HG03066 (cell line): ENCODE measurements around the gene TNRC18.

Experiments used
- ATAC-seq: cut with Tn5 transposase; IDR thresholded peaks from one replicate; pipeline ENCODE4 v1.9.1; 2021; ENCODE audit warnings: low read depth; ENCODE audit not compliant: unreplicated experiment

Gene TNRC18

DNA sequence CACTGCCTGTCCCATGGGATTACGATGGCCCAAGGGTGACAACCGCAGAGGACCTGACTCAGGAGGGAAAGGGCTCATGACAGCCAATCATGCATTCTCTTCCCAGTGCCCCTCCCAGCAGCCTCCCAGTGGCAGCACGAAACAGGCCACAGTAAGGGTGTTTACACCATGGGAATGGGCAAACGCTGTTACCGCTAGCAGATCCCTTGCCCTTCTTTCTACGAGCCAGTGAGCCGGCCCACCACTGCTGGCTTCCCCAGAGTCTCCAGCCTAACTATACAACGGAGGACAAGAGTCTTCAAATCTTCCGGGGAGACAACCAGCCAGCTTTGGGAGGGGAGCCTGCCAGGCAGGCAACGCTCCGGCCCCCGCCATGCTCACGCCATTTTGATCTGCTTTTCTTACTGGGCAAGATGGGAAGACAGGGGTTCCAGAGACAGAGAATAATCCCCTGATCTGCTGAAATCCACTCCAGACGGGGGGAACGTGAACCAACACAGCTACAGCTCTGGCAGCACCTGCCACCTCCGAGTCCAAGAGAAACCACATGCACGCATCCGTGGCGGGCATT, 71.1 kb downstream of the TNRC18 start:
- no peak for ATAC-seq

DNA sequence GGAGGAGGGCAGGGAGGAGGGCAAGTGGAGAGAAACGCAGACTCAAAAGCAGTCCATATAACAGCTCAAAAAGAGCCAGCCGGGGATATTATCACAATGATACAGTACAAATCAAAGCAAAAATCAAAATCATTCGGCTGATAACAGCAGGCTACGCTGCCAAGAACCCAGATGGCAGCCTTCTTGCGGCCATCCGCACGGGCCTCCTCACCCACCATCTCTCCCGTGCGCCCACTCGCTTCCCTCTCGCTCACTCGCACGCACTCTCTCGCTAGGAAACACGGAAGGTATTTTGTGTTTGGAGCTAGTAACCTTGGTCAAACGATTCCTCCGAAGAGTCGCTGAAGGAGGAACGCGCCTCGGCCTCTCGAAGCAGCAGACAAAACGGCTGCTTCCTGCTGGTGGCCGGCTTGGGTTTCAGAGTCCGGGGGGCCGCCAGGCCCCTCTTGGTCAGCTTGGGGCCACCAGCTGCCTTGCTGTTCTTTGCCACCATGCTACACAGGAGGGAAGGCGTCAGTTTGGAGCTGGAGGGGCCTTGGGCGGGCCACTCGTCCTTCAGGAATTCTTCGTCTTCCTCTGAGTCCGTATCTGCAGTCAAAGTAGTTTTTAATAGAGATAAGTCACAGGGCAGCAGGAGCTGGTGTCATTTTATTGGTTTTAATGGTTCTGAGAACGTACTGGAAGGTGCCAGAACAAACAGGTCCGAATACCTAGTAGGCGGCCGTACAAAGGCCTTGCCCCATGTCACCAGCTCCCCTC, 71.9 kb downstream of the TNRC18 start:
- ATAC-seq, result no peak

DNA sequence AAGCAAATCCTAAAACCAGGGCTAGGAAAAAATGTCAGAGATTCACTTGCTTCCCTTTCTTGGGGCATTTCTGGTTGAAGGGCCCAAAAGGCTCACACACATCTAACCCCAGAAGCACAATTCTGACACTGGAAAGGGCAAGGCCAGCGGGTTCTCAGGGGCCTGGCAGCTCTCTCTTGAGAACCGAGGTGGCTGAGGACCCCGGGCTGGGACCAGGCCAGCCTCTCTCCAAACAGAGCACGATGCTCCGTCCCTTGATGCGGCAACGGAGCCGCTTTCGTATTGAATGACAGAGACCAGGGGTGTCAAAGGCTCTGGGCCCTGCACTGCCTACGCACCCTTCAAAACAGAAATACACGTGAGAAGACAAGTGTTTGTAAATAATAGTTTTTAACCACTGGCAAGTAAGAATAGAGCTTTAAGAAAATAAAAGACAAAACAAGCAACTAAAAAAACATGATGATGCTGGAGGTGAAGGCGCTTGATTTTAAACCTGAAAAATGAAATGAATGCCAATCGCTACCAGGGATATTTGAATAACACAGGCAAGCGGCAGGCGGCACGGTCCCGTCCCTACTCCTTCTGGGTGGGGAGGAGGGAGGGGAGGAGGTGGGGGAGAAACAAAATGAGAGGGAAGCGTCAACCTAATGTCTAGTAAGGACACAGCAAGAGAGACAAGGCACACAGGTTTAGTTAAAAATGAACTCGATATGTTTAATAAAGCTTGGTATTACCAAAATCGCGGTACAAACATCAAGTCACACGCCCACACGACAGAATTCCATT, 72.8 kb downstream of the TNRC18 start:
- ATAC-seq, result no peak

DNA sequence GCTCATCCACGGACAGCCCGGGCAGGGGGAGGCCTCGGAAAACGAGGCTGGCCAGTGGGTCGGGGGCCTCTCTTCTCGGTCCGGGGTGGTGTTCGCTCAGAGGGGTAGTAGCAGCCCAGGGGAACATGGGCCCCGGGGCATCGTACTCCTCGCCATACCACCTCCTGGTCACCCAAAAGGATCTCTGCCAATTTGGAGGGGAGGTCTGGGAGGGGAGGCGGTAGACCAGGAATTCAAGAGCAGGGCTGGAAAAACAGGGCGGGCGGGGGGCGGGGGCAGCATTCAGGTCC, 73.5 kb downstream of the TNRC18 start:
- no peak for ATAC-seq

DNA sequence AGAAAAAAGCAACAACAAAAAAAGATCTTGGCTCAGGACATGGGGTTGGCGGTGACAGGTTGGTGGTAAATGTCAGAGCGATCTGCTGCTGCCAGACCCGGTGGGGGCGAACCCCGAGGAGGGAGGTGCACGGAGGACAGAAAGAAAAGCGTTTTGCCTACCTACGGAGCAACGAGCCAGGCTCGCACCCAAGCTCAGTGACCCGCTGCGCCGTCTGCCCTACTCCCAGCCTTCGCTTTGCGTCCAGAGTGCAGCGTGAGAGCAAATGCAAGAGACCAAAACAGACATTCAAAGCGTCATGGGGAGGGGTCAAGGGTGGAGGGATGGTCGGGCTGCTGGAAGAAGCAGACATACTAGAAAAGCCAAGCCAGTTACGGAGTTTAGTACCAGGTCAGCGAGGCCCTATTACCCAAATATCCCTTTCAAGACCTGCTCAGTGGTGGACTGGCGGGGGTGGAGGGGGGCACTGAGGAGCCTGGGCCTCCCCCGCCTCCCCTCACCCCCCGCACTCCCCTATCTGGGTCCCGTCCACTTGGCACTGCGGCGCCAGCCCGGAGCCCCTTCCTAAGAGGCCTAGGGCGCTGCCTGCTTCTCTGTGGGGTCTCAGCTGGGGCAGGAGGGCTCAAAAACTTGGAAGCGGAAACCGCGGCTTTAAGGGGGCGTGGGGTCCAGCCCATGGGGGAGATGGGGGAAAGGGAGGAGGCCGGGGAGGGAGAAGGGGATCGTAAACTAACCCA, 74.0 kb downstream of the TNRC18 start:
- no peak for ATAC-seq

DNA sequence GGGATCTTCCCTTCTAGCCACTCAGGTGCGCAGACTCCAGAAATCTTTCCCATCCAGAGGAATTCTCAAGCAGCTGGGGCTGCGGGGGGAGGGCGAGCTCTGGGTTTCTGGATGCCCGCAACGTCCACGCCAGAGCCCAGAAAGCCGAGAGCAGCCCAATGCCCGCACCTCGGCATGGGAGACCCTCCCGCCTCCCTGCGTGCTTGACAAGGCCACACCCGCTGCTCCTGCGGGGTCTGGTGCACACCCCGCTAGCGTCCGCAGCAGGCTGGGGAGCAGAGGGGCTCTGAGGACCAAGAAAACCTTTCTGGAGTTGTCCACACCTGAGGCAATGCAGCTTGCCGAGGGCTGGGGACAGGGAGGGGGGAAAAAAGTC, 74.6 kb downstream of the TNRC18 start:
- no peak for ATAC-seq

DNA sequence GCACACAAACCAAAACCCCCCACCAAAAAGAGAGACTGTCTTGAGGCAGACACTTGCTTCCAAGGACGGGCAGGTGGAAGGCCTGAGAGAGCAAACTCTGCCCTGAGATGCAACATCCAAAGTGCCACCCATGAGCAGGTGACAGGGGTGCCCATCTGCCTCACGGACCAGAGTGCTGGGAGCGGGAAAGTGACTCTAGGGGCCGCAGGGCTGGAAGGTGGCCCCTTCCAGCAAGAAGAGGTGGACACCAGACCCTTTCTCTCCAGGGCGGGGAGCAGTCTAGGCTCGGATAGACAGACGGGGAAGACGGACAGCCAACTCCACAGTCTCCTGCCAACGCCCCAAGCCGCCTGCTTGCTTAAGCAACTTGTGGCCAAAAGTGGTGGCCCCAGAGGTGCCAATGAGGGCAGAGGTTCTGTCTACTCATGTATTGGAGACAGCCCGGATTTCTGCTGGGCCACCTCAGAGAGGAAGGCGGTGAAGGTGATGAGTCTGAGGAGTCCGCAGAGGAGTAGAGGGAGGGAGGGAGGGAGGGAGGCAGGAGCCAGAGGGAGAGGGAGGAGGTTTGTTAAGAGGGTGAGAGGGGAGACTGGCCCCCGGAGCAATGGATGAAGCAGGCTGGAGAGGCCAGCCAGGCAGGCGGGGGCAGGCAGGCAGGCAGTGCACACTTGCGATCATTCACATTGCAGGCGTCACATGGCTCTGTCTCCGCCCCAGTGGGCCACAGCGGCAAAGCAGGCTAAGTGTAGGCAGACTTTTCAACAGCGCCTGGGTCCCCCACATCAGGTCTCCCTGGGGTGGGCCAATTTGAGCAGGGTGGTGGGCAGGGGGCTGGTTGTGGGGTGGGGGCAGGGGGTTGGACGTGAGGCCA, 75.3 kb downstream of the TNRC18 start:
- ATAC-seq, result no peak

DNA sequence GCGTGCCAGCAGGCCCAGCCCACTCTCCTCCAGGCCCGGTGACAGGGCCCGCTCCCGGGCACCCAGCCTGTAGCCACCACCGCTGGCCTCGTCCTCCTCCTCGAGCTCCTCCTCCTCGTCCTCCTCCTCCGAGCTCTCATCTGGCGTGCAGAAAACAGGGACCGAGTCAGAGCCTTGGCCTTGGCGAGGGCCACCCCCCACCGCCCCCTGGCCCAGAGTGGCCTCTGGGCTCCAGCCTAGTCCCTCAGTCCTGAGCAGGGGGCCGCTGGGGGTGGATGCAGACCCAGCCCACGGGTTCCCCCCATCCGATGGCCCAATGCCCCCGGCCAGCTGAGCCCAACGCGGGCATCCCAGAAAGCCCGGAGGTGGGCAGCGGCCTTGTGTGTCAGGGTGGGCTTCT, 78.0 kb downstream of the TNRC18 start:
- no peak for ATAC-seq

DNA sequence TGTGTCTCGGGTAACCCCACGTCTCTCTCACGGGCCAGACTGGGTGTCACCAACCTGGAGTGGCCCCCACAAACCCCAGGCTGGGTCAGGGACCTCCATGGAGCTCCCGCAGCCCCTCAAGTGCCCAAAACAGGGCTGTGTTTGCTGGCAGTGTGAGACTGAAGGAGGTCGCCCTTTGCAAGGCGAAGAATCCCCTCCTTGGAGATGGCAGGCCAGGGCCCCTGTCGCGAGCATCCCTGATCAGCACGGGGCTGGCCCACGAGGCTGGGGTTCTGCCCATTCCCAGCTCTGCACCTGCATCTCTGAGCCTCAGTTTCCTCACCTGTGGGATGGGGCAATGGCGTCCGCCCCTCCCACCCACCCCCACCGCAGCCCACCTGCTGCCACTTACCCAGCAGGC, 78.5 kb downstream of the TNRC18 start:
- ATAC-seq, result no peak

DNA sequence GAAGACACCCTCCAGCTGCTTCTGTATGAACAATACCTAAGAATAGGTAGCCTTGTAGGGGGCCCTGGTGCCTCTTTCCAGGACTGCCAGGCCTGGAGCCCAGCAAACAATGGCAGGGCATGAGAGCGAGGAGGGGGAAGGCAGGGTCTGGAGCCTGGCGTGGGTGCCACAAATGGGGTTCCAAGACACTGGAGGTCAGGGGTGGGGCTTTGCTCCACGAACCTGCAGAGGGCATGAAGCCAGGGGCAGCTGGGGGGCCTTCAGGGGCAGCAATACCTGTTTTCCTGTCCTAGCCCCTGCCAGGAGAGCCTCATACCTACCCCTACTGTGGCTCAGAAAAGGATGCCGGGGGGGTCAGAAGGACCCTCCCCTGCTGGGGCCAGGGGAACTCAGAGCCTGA, 79.3 kb downstream of the TNRC18 start:
- no peak for ATAC-seq

DNA sequence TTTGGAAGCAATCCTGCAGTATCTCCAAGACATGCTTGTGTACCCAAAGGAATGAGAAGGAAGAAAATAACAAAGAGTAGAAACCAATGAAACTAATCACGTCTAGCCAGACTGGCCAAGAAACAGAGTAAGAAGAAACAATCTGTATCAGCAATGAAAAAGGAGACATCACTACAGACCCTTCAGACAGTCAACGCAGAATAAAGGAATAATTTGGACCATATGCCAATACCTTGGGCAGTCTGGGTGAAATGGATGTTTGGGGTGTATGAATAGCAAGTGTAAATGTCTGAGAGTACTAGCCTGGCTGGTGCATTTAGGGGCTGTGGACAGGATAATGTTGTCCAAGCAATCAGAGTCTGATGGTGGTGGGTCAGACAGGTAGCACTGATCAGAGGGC, 79.8 kb downstream of the TNRC18 start:
- no peak for ATAC-seq

DNA sequence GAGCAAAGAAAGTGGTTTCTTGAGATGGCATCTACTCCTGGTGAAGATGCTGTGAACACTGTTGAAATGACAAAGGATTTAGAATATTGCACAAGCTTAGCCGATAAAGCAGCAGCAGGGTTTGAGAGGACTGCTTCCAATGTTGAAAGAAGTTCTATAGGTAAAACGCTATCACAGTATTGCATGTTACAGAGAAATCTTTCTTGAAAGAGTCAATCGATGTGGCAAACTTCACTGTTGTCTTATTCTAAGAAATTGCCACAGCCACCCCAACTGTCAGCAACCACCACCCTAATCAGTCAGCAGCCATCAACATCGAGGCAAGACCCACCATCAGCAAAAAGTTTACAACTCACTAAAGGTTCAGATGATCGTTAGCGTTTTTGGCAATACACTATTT, 81.0 kb downstream of the TNRC18 start:
- no peak for ATAC-seq

DNA sequence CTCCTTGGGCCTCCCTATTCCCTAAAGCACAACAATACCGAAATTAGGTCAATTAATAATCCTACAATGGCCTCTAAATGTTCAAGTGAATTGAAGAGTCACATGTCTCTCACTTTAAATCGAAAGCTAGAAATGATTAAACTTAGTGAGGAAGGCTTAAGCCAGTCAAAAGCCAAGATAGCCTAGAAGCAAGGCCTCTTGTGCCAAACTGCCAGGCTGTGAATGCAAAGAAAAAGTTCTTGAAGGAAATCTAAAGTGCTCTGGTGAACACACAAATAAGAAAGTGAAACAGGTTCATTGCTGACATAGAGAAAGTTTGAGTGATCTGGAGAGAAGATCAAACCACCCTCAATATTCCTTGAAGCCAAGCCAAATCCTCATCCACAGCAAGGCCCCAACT, 83.7 kb downstream of the TNRC18 start:
- ATAC-seq, result no peak

DNA sequence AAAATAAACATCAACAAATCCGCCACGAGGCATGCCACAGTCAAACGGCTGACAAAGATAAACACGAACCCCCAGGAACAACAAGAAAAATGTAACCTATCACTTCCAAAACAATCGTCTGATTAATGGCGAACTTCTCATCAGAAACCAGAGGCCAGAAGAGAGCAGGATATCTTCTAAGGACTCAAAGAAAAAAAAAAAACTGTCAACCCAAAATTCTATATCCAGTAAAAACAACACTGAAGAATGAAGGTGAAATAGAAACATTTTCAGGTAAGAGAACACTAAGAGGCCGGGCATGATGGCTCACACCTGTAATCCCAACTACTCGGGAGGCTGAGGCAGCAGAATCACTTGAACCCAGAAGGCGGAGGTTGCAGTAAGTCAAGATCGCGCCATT, 86.6 kb downstream of the TNRC18 start:
- ATAC-seq, result no peak

DNA sequence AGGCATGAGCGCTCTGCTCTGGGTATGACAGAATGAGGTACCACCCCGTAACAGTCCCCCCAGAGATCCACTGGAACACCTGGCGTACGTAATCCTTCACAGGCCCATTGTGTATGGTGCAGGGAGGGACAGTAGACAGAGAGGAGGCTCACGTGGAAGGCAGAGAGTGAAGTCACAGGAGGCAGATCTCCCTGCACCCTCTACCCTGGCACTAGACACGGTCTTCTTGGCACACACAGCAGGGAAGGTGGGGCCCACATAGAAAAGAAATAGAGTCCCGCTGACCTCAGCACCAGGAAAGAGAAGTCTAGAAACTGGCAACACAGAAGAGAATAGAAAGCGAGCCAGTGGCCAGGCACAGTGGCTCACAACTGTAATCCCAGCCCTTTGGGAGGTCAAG, 89.0 kb downstream of the TNRC18 start:
- no peak for ATAC-seq

DNA sequence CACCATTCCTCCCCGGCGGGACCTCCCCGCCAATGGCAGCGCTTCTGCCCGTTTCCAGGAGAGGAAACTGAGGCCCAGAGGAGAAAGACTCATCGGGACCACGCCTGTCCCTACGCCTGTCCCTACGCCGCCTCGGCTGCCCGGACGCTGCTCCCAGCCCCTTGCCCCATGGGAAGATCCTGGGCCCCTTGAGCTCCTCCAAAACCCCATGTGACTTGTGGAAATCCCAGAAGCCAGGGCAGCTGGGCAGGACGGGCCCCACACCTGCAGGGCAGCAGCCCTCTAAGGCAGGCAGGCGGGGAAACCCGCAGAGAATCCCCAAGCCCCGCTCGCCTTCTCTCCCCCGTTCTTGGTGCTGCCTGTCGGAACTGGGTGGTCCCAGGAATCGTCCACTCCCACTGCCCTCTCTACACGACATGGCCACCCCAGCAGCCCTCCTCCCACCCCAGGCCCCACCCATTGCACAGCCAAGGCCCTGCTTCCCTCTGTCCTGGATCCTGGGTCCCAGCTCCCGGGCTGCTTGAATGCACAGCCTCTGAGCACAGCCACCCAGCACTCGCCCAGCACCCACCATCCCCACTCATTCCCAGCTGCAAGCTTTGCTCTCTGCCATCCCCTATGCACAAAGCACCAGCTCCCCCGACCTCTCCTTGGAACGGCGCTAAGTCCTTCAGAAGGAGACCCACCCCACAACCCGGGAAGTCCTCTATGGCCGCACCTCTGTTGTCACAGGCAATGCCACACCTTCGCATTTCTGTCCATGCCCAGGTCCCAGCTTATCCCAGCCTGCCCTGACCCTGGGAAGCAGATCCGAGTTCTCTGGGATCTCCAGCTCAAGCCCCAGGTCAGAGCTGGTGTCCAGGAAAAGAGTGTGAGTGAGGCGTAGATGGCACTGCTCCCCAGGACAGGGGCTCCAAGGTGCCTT, 90.3 kb downstream of the TNRC18 start:
- no peak for ATAC-seq

DNA sequence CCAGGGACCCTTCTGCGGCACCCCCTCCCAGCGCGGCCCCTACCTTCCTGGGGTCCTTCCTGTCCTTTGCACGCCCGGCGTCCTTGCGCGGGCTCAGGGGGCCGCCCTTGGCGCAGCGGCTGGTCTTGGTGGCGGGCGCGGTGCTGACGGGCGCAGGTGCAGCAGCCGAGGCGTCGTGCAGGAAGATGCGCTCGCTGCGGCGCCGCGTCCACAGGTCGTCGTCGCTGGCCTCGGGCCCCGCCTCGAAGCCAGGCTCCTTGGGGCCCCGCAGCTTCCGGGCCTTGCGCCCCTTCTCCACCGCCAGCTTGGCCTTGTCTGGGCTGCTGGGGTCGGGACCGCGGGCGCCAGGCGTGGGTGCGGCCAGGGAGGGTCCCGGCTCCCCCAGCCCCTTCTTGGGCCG, 91.1 kb downstream of the TNRC18 start:
- ATAC-seq, result no peak

DNA sequence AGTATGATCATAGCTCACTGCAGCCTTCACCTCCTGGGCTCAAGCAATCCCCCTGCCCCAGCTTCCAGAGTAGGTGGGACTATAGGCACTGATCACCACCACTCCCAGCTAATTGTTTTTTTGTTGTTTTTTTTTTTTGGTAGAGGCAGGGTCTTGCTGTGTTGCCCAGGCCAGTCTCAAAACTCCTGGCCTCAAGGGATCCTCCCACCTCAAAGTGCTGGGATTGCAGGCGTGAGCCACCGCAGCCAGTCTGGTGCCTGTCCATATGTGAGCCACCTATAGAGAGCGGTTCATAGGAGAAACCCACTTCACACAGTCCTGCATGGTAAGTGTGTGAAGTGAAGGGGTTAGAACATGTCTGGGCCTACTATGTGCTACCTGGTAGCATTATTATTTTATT, 93.3 kb downstream of the TNRC18 start:
- ATAC-seq, result no peak

DNA sequence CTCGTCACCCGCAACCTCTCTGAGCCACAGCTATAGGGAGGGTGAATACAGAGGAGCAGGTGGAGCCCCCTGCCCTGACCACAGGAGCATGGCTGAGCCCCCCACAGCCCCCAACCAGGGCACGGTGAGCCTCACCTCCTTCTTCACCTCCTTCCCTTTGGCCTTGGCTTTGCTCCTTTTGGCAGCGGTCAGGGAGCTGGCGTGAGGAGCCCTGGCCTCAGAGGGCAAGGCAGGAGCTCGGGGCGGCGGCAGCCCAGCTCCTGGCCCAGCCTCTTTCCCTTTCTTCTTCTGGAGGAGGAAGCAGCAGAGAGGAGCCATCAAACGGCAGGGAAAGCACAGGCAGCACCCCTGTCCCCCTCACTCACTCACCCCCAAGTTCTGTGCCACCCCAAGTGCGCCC, 98.7 kb downstream of the TNRC18 start:
- ATAC-seq, result no peak
